ENCODE results near the gene SEPTIN12. TPM values are rescaled to one million over a fixed set of nuclear protein-coding genes. Genes with fewer than 3 reads are reported as not detected.
"Not testable (repeated sequence)": the region's sequence is repeated elsewhere in the genome, so short reads cannot be mapped to it uniquely, and the experiment has no call there.

The SEPTIN12 gene
- total RNA-seq, 1 donor from 2014 or later: not detected

- ATAC-seq (no peak), DNase-seq (no peak)
- intact Hi-C loops (cut with micrococcal nuclease): no loop called here
Measured at GRCh38 chr16:4788910-4789309, 765 bp upstream of the SEPTIN12 start.

- DNase-seq (no peak), ATAC-seq (no peak)
- intact Hi-C loops (cut with micrococcal nuclease): no loop called here
Measured at GRCh38 chr16:4788489-4788889, 344 bp upstream of the SEPTIN12 start.

- ATAC-seq: no peak
- no peak for DNase-seq
- intact Hi-C loops (cut with micrococcal nuclease): no loop called here
Measured at GRCh38 chr16:4787068-4787467, 1.1 kb downstream of the SEPTIN12 start.

- no peak for ATAC-seq
- DNase-seq: no peak
- intact Hi-C loops (cut with micrococcal nuclease): no loop called here
Measured at GRCh38 chr16:4785758-4786433, 2.2 kb downstream of the SEPTIN12 start.

GRCh38 chr16:4784444-4784987 lies 3.6 kb downstream of the SEPTIN12 start:
- ATAC-seq; DNase-seq; intact Hi-C loops (cut with micrococcal nuclease): not testable (repeated sequence)

GRCh38 chr16:4783951-4784336 lies 4.2 kb downstream of the SEPTIN12 start:
- intact Hi-C loops (cut with micrococcal nuclease): no loop called here
- DNase-seq: no peak

GRCh38 chr16:4783251-4783950 lies 4.7 kb downstream of the SEPTIN12 start:
- intact Hi-C loops (cut with micrococcal nuclease): no loop called here
- no peak for ATAC-seq
- DNase-seq: no peak

More at GRCh38 chr16:4783951-4784336, 4.2 kb downstream of the SEPTIN12 start:
- no peak for ATAC-seq

- intact Hi-C loops (cut with micrococcal nuclease): no loop called here
- ATAC-seq (no peak), DNase-seq (no peak)
Measured at GRCh38 chr16:4780235-4780634, 7.9 kb downstream of the SEPTIN12 start.

- no peak for DNase-seq
- intact Hi-C loops (cut with micrococcal nuclease): no loop called here
- no peak for ATAC-seq
Measured at GRCh38 chr16:4778050-4778392, 10.1 kb downstream of the SEPTIN12 start.

GRCh38 chr16:4777339-4778049 lies 10.7 kb downstream of the SEPTIN12 start:
- DNase-seq (no peak), ATAC-seq (no peak)
- intact Hi-C loops (cut with micrococcal nuclease): no loop called here

GRCh38 chr16:4776141-4776705 lies 11.9 kb downstream of the SEPTIN12 start:
- no peak for ATAC-seq
- DNase-seq: no peak
- intact Hi-C loops (cut with micrococcal nuclease): no loop called here

GRCh38 chr16:4775005-4775404 lies 13.1 kb downstream of the SEPTIN12 start:
- ATAC-seq (no peak), DNase-seq (no peak)
- intact Hi-C loops (cut with micrococcal nuclease): no loop called here

GRCh38 chr16:4772351-4772750 lies 15.8 kb downstream of the SEPTIN12 start:
- intact Hi-C loops (cut with micrococcal nuclease): no loop called here
- DNase-seq: no peak
- no peak for ATAC-seq

- intact Hi-C loops (cut with micrococcal nuclease): no loop called here
- DNase-seq (no peak), ATAC-seq (no peak)
Measured at GRCh38 chr16:4771646-4772045, 16.5 kb downstream of the SEPTIN12 start.

GRCh38 chr16:4769306-4769638 lies 18.9 kb downstream of the SEPTIN12 start:
- DNase-seq: no peak
- ATAC-seq: no peak
- intact Hi-C loops (cut with micrococcal nuclease): no loop called here

- DNase-seq (peak; percentile 99), ATAC-seq (peak; percentile 92)
- intact Hi-C loops (cut with micrococcal nuclease): no loop called here
Measured at GRCh38 chr16:4768549-4769305, 19.4 kb downstream of the SEPTIN12 start.

GRCh38 chr16:4767872-4768548 lies 20.1 kb downstream of the SEPTIN12 start:
- DNase-seq (no peak), ATAC-seq (no peak)
- intact Hi-C loops (cut with micrococcal nuclease): no loop called here

GRCh38 chr16:4766875-4767628 lies 21.1 kb downstream of the SEPTIN12 start, which contains the start of gene ZNF500:
TSS of gene ZNF500 (minus strand) at chr16:4767162. CDS start at chr16:4765978, 1,184 bp downstream.
- DNase-seq: peak; percentile 100
- intact Hi-C loops (cut with micrococcal nuclease): no loop called here
- peak; percentile 94 for ATAC-seq

Data from left ventricle myocardium superior (tissue), 1 donor.